ENCODE data around the gene CLDN6. TPM values are rescaled to one million over a fixed set of nuclear protein-coding genes. Genes with fewer than 3 reads are reported as not detected.

The CLDN6 gene
- total and polyA plus RNA-seq, 9 of the 15 experiments (the other 6 are each of a cell fraction or from before 2014, with no cell fraction given), result 0.22 to 0.75 (median 0.38) TPM; not detected in 3

GRCh38 chr16:2968738-2969544 lies 49.0 kb downstream of the CLDN6 start, which contains the start of gene PAQR4 (continued):
- TF ChIP-seq HOXB6 (CRISPR knock-in tag; IDR thresholded peaks at IDR 0.05; ENCODE audit: borderline replicate concordance), result no peak
- TF ChIP-seq ZNF232 (CRISPR knock-in tag; IDR thresholded peaks at IDR 0.05), result no peak; the same call in 1 of the 2 replicates
- peak; percentile 92 for TF ChIP-seq PRMT5 (CRISPR knock-in tag; IDR thresholded peaks at IDR 0.05)

DNA sequence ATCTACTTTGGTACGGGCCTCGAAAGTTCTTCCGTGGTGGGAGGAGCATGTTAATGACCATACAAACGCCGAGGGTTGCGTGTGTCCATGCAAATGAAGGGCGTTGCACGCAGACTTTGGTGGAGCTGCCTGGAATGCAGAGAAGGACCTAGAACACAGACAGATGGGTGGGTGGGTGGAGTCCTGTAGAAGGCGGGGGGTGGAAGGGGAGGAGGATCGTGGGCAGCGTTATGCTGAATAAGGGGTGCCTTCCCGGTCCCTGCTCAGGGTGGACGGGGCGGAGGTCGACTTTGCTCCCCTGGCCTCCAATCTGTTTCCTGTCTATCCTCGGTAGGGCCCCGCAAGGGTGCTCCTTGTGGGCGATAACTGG lies 49.6 kb downstream of the CLDN6 start:
- Histone ChIP-seq H3K9me3 (replicated peaks; ENCODE audit: control insufficient read depth, insufficient read depth, low read depth, low read length) (no peaks in the 10 kb centered on the region), H3K79me2 (ENCODE audit: control insufficient read depth, insufficient read depth, low read length) (peaks cover 22% of the 10 kb centered on the region), H2AFZ (ENCODE audit: low read depth, low read length) (peak overlapping the region; percentile 91), H3K27ac (ENCODE audit: extremely low read depth, low read depth, low read length) (peak overlapping the region; percentile 66), H3K36me3 (ENCODE audit: control insufficient read depth, insufficient read depth, low read length) (peaks cover 29% of the 10 kb centered on the region; the same call in 2 of the 3 replicates), H3K9me1 (ENCODE audit: control insufficient read depth, insufficient read depth, low read length) (peaks cover 3% of the 10 kb centered on the region), H4K20me1 (replicated peaks; ENCODE audit: control insufficient read depth, insufficient read depth, low read length) (peaks cover 25% of the 10 kb centered on the region), H3K4me1 (replicated peaks in 1 of 2; ENCODE audit: control insufficient read depth in 2 of 2, insufficient read depth in 2 of 2, low read length in 2 of 2) (peaks cover 17 to 96% of the 10 kb centered on the region in 2 experiments), H3K4me3 (peak overlapping the region; percentile 96), H3K9ac (ENCODE audit: insufficient read depth in 1 of 2, low read depth in 2 of 2, low read length in 2 of 2) (peak overlapping the region; percentile 43 to 88; a peak in 3 of 4 replicates), H3K4me2 (ENCODE audit: insufficient read depth, low read length) (peak overlapping the region; percentile 78), H3K27me3 (ENCODE audit: control insufficient read depth in 2 of 2, insufficient read depth in 2 of 2, low read length in 2 of 2) (no peaks in the 10 kb centered on the region)
- WGBS (ENCODE audit: insufficient coverage, low coverage, missing lambda C conversion rate), result 7% methylated on average over 18 of the region's 18 CpGs
- BruUV-seq (replicated peaks), result no TSS peak
- CTCF ChIA-PET (ENCODE audit: low intra/inter-chr PET ratio), result no interaction called here
- 0 out of 3 replicates have a peak, but pooled peaks have one; percentile 2 for ATAC-seq
- intact Hi-C loops (cut with micrococcal nuclease), result loop anchor here (2.0 to 10.0 kb wide), 2 partner anchors 14 to 56 kb away; partner anchors contain the start of genes HCFC1R1, THOC6 and TNFRSF12A
- DNase-seq (ENCODE audit: extremely low read depth in 1 of 4, low spot score in 3 of 4), result peak in 2 of 4 experiments; percentile 54 to 83
- in situ Hi-C loops (cut with MboI), result no loop called here
- FAIRE-seq, result peak; percentile 93
- TF ChIP-seq TEAD4 (IDR thresholded peaks at IDR 0.05; ENCODE audit: low read length) (peak; percentile 0), TEAD4 (CRISPR knock-in tag; IDR thresholded peaks at IDR 0.05; ENCODE audit: borderline replicate concordance) (no peak), E2F6 (IDR thresholded peaks at IDR 0.05; ENCODE audit: borderline replicate concordance in 1 of 2, extremely low read depth in 1 of 2, insufficient read depth in 1 of 2, insufficient read length in 1 of 2, low read depth in 1 of 2, low read length in 1 of 2, poor library complexity in 1 of 2, severe bottlenecking in 1 of 2) (peak in 1 of 2 experiments; percentile 10), YY1 (IDR thresholded peaks at IDR 0.05; ENCODE audit: borderline replicate concordance in 1 of 3, control insufficient read depth in 1 of 3, extremely low read depth in 1 of 3, insufficient read depth in 3 of 3, insufficient read length in 1 of 3, insufficient replicate concordance in 2 of 3, low read depth in 1 of 3, low read length in 2 of 3) (peak in 1 of 3 experiments; percentile 4), MEF2A (IDR thresholded peaks at IDR 0.05; ENCODE audit: control insufficient read depth, low read depth, low read length) (no peak), U2AF1 (optimal IDR thresholded peaks at IDR 0.05; ENCODE audit: low read depth, low read length) (no peak), MAFK (IDR thresholded peaks at IDR 0.05; ENCODE audit: low read length) (no peak), NRF1 (conservative IDR thresholded peaks at IDR 0.05 in 1 of 2, IDR thresholded peaks at IDR 0.05 in 1 of 2) (peak in 1 of 2 experiments; percentile 21; a peak in 1 of 4 replicates), NFIC (IDR thresholded peaks at IDR 0.05) (0 out of 2 replicates have a peak, but pooled peaks have one; percentile 19), DACH1 (IDR thresholded peaks at IDR 0.05; ENCODE audit: partially characterized antibody) (no peak)
- TF ChIP-seq, protein P1, sequence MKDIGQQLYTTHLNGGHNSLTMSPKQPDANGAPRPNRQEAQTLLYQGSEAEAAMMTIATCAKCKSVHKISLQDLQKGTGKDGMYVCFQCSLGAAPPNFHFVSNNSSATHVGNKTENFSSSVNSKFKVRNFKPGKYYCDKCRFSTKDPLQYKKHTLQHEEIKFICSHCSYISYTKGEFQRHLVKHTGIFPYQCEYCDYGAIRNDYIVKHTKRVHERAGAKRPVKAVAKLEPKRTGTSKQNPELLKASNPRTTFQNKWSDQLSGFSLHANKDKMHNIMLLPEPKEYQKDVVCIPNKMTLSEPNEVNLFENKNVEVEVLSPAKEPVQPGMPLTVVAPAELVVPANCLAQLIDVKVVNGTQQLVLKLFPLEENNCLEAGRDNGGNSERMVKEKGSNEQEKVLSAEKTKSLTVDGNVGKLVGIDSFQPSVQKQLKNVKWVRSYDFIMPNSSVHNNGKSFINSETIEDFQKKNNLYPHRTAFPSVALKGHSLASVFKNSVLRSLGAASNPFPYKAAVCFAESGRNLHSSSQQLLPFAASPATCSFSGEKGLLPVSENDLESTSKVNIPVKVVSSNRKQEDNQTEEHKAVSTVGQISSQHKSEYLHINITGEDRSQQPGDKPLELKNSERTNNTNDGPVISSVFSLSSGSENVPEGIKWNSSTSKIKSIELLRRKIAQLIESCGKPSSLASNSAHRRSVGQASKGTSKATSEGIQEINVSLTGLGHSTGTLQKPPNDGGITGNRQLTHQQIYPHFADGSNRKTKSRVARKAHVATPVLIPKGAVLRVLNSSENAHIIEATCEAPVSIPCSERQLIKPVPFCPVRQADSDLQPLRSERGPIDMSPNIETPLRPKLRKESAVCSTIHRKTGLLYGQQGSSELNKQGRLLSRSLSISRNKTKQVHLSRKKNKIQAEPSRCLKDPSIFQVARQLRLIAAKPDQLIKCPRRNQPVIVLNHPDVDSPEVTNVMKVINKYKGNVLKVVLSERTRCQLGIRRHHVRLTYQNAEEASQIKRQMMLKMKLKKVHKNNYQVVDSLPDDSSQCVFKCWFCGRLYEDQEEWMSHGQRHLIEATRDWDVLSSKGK (CRISPR knock-in tag; IDR thresholded peaks at IDR 0.05), result no peak
- POLR2A ChIA-PET, result interaction anchor here (0.8 kb wide), 1 partner anchor 28 kb away, joined by 5 read pairs; no protein-coding TSS in a partner anchor

Measured in K562 (cell line).